Bronchial epithelial cell (primary cell): Measurements from ENCODE around the gene ETV5. TPM values are rescaled to one million over a fixed set of nuclear protein-coding genes. Genes with fewer than 3 reads are reported as not detected.

Experiments
- DNase-seq: peaks from one replicate; pipeline ENCODE4 v3.0.0-alpha.2; 2010; ENCODE audit warnings: low read depth
- FAIRE-seq: peaks from 2 replicates; lab custom pipeline; 2011; peaks lifted over from hg19 to GRCh38; lab: Jason Lieb, UNC
- H3K27me3 ChIP-seq: 2 replicates; pipeline ENCODE4 v1.5.1; 2011; ENCODE audit warnings: low read length; ENCODE audit not compliant: control insufficient read depth, insufficient read depth
- H3K36me3 ChIP-seq: 2 replicates; pipeline ENCODE4 v1.5.1; 2011; ENCODE audit warnings: low read length; ENCODE audit not compliant: control insufficient read depth, insufficient read depth
- H3K4me3 ChIP-seq: 2 replicates; pipeline ENCODE4 v1.5.1; 2011; ENCODE audit warnings: mild to moderate bottlenecking, low read depth, low read length, control low read depth
- total RNA-seq: library from RNA; depleted of rRNA; stranded (reverse); fragments of >200 nt; gene quantifications from 2 replicates; pipeline ENCODE4 v1.2.1, GENCODE V29; 2014
- TF ChIP-seq, protein P1 (sequence below): IDR thresholded peaks from 2 replicates; pipeline ENCODE4 v1.5.1; 2011; ENCODE audit warnings: mild to moderate bottlenecking, moderate library complexity, low read length, control low read depth, inconsistent platforms; ENCODE audit not compliant: insufficient read depth, severe bottlenecking

ETV5 gene
- total RNA-seq, 1 donor from 2014 or later, result 12.9 TPM

DNA sequence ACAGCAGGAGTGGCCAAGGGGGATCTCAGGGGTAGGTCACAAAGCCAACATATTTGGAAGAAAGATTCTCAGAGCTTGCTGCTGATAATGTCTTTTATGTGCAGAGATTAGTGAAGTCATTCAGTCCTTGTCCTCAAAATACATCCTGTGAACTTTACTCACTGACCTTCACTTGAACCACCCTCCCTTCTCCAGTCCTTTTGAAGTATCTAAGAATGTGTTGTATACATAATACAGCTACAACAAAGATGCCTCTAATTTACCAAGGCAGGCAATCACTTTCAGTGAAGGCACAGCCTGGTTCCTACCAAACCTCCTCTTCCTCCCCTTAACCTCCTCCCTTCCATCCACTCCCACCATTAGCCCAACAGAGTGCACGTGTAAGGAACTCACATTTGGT is 38.3 kb downstream of the ETV5 start:
- Histone ChIP-seq H3K4me3 (no peak overlapping the region), H3K36me3 (no peaks in the 10 kb centered on the region), H3K27me3 (no peaks in the 10 kb centered on the region)
- TF ChIP-seq, protein P1, sequence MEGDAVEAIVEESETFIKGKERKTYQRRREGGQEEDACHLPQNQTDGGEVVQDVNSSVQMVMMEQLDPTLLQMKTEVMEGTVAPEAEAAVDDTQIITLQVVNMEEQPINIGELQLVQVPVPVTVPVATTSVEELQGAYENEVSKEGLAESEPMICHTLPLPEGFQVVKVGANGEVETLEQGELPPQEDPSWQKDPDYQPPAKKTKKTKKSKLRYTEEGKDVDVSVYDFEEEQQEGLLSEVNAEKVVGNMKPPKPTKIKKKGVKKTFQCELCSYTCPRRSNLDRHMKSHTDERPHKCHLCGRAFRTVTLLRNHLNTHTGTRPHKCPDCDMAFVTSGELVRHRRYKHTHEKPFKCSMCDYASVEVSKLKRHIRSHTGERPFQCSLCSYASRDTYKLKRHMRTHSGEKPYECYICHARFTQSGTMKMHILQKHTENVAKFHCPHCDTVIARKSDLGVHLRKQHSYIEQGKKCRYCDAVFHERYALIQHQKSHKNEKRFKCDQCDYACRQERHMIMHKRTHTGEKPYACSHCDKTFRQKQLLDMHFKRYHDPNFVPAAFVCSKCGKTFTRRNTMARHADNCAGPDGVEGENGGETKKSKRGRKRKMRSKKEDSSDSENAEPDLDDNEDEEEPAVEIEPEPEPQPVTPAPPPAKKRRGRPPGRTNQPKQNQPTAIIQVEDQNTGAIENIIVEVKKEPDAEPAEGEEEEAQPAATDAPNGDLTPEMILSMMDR, result no peak
- no peak for FAIRE-seq
- no peak for DNase-seq

DNA sequence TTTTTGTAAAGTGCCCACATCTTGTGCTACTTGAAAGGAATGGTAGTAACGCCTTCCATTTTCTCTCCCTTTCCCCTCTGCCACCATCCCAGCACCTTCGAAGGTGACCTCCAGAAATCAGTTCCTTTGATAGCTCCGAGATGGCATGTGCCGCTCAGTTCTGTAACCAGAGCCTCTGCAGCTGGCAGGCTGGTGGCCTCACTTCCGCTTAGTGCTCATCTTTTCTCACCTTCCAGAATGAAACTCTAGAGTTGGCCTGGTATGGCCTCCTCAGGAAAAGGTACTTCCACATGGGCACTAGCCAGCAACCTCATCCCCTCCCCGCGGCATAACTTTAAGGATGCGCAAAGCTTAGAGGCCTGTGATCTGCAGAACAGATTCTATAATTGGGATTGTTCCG is 38.8 kb downstream of the ETV5 start:
- Histone ChIP-seq H3K27me3 (no peaks in the 10 kb centered on the region), H3K36me3 (no peaks in the 10 kb centered on the region), H3K4me3 (no peak overlapping the region)
- TF ChIP-seq, protein P1, result no peak
- DNase-seq (no peak), FAIRE-seq (no peak)

DNA sequence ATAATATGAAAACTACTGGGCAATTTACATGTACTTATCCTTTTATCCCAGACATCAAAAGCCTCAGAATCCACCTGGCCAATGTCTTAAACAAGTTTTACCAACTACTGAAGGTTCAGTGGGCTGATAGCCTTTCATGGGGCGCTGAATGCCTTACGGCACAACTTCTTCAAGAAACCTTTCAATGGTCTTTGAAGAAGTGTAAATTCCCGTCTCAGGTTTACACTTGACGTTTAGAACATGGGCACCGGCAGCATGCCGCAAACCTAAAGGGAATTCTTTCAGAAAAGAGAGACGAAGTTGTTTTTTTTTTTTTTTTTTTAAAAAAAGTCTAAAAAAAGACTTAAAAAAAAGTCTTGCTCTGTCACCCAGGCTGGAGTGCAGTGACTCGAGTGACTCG is 39.7 kb downstream of the ETV5 start:
- DNase-seq (no peak), FAIRE-seq (no peak)
- H3K36me3 ChIP-seq, result no peaks in the 10 kb centered on the region
- H3K27me3 ChIP-seq, result no peaks in the 10 kb centered on the region
- no peak overlapping the region for H3K4me3 ChIP-seq
- TF ChIP-seq, protein P1, result no peak

DNA sequence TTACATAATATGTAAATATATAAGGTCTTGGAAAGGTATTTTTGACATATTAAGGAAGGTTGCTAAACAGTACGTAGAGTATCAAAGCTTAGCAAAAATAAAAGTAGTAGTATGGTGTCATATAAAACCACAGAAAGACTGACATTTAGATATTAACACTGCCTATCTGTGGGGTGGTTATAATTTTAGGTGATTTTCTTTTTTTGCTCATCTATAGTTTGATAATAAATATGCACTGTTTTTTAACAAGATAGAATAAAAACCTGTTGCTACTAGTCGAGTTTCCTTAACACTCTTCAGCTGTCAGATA is 40.7 kb downstream of the ETV5 start:
- Histone ChIP-seq H3K36me3 (no peaks in the 10 kb centered on the region), H3K4me3 (no peak overlapping the region), H3K27me3 (no peaks in the 10 kb centered on the region)
- FAIRE-seq (no peak), DNase-seq (no peak)
- TF ChIP-seq, protein P1, result no peak

DNA sequence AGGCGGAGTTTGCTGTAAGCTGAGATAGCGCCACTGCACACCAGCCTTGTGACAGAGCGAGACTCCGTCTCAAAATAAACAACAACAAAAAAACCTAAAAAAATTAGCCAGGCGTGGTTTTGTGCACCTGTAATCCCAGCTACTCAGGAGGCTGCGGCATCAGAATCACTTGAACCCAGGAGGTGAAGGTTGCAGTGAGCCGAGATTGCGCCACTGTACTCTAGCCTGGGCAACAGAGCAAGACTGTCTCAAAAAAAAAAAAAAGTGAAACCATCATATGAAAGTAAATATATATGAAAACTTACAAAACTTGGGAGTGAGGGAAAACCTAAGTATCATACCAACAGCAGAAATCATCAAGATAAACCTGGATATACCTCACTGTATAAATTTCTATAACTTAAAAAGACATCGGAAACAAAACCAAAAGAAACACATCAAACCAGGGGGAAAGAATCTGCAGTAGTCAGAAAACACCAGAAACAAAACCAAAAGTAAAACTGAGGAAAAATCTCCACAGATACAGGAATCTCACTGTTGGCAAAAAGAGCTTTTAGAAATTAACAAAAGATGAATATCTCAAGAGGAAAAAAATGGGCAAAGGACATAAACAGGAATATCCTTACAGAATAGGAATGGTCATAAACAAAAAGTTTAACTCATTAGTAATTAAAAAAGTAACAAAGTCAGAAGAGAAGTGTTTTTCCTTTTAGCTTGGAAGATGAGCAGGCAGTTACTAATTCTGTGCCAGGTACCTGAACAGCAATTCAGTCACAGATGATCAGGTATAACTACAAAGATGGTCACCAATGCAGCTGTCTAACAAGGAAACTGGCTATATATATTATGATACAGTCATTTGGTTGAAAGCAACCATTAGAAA is 41.3 kb downstream of the ETV5 start:
- TF ChIP-seq, protein P1, result no peak
- Histone ChIP-seq H3K36me3 (no peaks in the 10 kb centered on the region), H3K4me3 (no peak overlapping the region), H3K27me3 (no peaks in the 10 kb centered on the region)
- FAIRE-seq, result no peak
- DNase-seq, result no peak

DNA sequence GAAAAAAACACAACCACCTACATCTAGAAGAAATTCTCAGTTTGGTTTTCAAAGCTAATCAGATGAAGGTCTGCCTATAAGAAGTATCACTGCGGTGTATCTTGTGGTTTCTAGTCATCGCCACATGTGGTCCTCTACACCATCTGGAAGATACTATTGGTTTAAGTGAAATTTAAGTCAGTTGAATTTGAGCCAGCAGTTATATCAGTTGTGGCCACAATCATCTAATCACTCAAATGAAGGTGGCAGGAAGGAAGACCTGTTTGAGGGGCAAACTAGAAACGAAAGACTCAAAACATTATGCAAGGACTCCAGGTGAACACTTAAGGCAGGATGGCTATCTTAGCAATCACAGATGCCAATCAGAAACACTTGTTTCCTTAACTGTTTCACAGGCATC is 48.7 kb downstream of the ETV5 start:
- FAIRE-seq, result no peak
- no peaks in the 10 kb centered on the region for H3K36me3 ChIP-seq
- H3K4me3 ChIP-seq, result no peak overlapping the region
- DNase-seq, result no peak
- no peaks in the 10 kb centered on the region for H3K27me3 ChIP-seq
- TF ChIP-seq, protein P1, result no peak
